ENCODE results near the gene CHCHD4. TPM values are rescaled to one million over a fixed set of nuclear protein-coding genes. Genes with fewer than 3 reads are reported as not detected.

CHCHD4 gene
- total RNA-seq, 1 donor from 2014 or later = 9.8 TPM

- POLR2A ChIA-PET = no interaction called here
These were observed 29.0 kb upstream of the CHCHD4 start for GRCh38 chr3:14153663-14154062.

GRCh38 chr3:14152963-14153355 lies 28.3 kb upstream of the CHCHD4 start:
- ATAC-seq (ENCODE audit: low read depth) = no peak
- Mint-ChIP-seq H3K9me3 (no peaks in the 10 kb centered on the region), H3K4me3 (no peak overlapping the region), H3K36me3 (ENCODE audit: low read depth) (peaks cover 75% of the 10 kb centered on the region), H3K4me1 (no peaks in the 10 kb centered on the region), H3K27ac (no peak overlapping the region), H3K27me3 (no peaks in the 10 kb centered on the region)
- CTCF ChIA-PET = interaction anchor here (0.6 kb wide), 1 partner anchor 394 kb away, joined by 4 read pairs; no protein-coding TSS in a partner anchor
- DNase-seq = no peak
- intact Hi-C loops (cut with micrococcal nuclease) = no loop called here
- TF ChIP-seq, protein P1, sequence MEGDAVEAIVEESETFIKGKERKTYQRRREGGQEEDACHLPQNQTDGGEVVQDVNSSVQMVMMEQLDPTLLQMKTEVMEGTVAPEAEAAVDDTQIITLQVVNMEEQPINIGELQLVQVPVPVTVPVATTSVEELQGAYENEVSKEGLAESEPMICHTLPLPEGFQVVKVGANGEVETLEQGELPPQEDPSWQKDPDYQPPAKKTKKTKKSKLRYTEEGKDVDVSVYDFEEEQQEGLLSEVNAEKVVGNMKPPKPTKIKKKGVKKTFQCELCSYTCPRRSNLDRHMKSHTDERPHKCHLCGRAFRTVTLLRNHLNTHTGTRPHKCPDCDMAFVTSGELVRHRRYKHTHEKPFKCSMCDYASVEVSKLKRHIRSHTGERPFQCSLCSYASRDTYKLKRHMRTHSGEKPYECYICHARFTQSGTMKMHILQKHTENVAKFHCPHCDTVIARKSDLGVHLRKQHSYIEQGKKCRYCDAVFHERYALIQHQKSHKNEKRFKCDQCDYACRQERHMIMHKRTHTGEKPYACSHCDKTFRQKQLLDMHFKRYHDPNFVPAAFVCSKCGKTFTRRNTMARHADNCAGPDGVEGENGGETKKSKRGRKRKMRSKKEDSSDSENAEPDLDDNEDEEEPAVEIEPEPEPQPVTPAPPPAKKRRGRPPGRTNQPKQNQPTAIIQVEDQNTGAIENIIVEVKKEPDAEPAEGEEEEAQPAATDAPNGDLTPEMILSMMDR (IDR thresholded peaks at IDR 0.05) = no peak
- POLR2A ChIA-PET = no interaction called here

More at GRCh38 chr3:14153663-14154062, 29.0 kb upstream of the CHCHD4 start:
- no peak for DNase-seq
- Mint-ChIP-seq H3K27me3 (no peaks in the 10 kb centered on the region), H3K27ac (no peak overlapping the region), H3K4me1 (no peaks in the 10 kb centered on the region), H3K4me3 (no peak overlapping the region), H3K9me3 (no peaks in the 10 kb centered on the region), H3K36me3 (ENCODE audit: low read depth) (peaks cover 77% of the 10 kb centered on the region)
- intact Hi-C loops (cut with micrococcal nuclease) = no loop called here
- no peak for ATAC-seq (ENCODE audit: low read depth)
- CTCF ChIA-PET = no interaction called here
- TF ChIP-seq, protein P1 (IDR thresholded peaks at IDR 0.05) = no peak

DNA sequence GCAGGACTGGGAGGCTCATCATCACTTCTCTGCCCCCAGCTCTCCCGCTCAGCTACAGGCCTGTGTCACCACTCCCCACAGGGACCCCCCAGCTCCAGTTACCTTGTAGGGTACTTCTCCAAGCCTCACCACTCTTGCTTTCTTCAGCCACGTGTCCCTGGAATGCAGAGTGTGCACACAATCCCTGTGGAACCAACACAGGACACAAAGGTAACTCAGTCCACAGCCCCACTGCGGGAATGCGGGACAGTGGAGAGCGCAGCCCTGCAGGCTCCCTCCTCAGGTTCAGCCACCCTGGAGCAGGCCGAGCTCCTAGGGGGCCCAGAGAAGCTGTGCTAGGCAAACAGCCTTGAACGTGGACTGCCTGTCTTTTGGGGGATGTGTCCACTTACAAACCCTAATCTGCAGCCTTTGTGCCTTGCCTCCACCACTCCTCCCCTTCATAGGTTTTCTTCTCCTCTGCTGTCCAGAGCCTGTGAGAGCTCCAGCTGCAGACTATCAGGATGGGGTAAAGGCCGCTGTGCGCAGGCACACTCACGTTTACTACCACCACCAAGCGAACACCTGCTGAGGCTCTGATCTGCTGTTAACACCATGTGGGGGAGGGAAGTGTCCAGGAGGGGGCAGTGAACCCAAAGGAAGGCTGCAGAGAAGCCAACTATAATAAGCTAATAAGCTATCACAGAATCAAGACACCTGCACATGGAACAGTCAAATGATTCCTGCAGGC lies 27.7 kb upstream of the CHCHD4 start:
- ATAC-seq (ENCODE audit: low read depth) (no peak), DNase-seq (no peak)
- intact Hi-C loops (cut with micrococcal nuclease) = no loop called here
- TF ChIP-seq, protein P1 (IDR thresholded peaks at IDR 0.05) = no peak
- no peaks in the 10 kb centered on the region for H3K4me1 Mint-ChIP-seq
- no peaks in the 10 kb centered on the region for H3K9me3 Mint-ChIP-seq
- H3K36me3 Mint-ChIP-seq (ENCODE audit: low read depth) = peaks cover 75% of the 10 kb centered on the region
- POLR2A ChIA-PET = no interaction called here
- H3K27ac Mint-ChIP-seq = no peak overlapping the region
- no peak overlapping the region for H3K4me3 Mint-ChIP-seq
- no peaks in the 10 kb centered on the region for H3K27me3 Mint-ChIP-seq
- CTCF ChIA-PET = interaction anchor here (0.6 kb wide), 1 partner anchor 395 kb away, joined by 4 read pairs; no protein-coding TSS in a partner anchor

GRCh38 chr3:14151471-14152083 lies 26.9 kb upstream of the CHCHD4 start:
- H3K27ac Mint-ChIP-seq = no peak overlapping the region
- TF ChIP-seq, protein P1 (IDR thresholded peaks at IDR 0.05) = no peak
- intact Hi-C loops (cut with micrococcal nuclease) = no loop called here
- ATAC-seq (ENCODE audit: low read depth) (no peak), DNase-seq (no peak)
- ChIA-PET POLR2A (no interaction called here), CTCF (no interaction called here)
- no peak overlapping the region for H3K4me3 Mint-ChIP-seq
- peaks cover 75% of the 10 kb centered on the region for H3K36me3 Mint-ChIP-seq (ENCODE audit: low read depth)
- H3K4me1 Mint-ChIP-seq = no peaks in the 10 kb centered on the region
- no peaks in the 10 kb centered on the region for H3K27me3 Mint-ChIP-seq
- H3K9me3 Mint-ChIP-seq = no peaks in the 10 kb centered on the region

- Mint-ChIP-seq H3K9me3 (no peaks in the 10 kb centered on the region), H3K4me1 (no peaks in the 10 kb centered on the region), H3K27ac (no peak overlapping the region), H3K27me3 (no peaks in the 10 kb centered on the region), H3K4me3 (no peak overlapping the region), H3K36me3 (ENCODE audit: low read depth) (peaks cover 74% of the 10 kb centered on the region)
- intact Hi-C loops (cut with micrococcal nuclease) = no loop called here
- ATAC-seq (ENCODE audit: low read depth) (no peak), DNase-seq (no peak)
- POLR2A ChIA-PET = no interaction called here
- CTCF ChIA-PET = no interaction called here
- TF ChIP-seq, protein P1 (IDR thresholded peaks at IDR 0.05) = no peak
These were observed 26.0 kb upstream of the CHCHD4 start for GRCh38 chr3:14150491-14151230.
